ENCODE measurements around the gene TFCP2.

The TFCP2 gene

DNA sequence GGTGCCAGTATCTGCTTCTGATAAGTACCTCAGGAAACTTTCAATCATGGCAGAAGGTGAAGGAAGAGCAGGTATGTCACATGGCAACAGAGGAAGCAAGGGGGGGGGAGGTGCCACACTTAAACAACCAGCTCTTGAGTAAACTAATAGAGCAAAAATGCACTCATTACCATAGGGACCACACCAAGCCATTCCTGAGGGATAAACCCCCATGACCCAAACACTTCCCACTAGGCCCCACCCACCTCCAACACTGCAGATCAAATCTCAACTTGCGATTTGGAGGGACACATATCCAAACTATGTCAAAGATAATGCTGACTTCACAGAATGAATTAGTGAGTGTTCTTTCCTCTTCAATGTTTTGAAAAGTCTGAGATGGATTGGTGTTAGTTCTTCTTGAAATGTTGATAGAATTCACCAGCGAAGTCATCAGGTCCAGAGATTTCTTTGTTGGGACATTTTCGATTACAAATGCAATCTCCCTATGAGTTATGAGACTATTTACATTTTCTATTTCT is 16.6 kb downstream of the TFCP2 start:
- peaks cover 10% of the 10 kb centered on the region for H3K4me1 Mint-ChIP-seq (ENCODE audit: low read depth)
- no peaks in the 10 kb centered on the region for H3K27me3 Mint-ChIP-seq
- no peak overlapping the region for H3K4me3 Mint-ChIP-seq
- peaks cover 40% of the 10 kb centered on the region for H3K36me3 Mint-ChIP-seq (ENCODE audit: low read depth)
- intact Hi-C loops (cut with micrococcal nuclease) = no loop called here
- no peak overlapping the region for H3K27ac Mint-ChIP-seq
- H3K9me3 Mint-ChIP-seq = no peaks in the 10 kb centered on the region

DNA sequence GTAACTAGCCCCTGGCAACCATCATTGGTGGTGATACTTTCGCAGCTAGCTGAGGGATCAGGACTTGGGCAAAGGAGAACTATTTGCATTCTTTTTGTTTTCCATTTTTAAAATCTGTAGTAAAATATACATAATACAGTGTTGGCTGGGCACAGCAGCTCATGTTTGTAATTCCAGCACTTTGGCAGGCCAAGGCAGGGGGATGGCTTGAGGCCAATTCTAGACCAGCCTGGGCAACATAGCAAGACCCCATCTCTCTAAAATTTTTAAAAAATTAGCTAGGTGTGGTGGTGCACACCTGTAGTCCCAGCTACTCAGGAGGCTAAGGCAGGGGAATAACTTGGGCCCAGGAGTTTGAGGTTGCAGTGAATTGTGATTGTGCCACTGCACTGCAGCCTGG is 20.0 kb downstream of the TFCP2 start:
- Mint-ChIP-seq H3K4me3 (no peak overlapping the region), H3K27ac (no peak overlapping the region), H3K27me3 (no peaks in the 10 kb centered on the region), H3K9me3 (no peaks in the 10 kb centered on the region), H3K36me3 (ENCODE audit: low read depth) (peaks cover 15% of the 10 kb centered on the region), H3K4me1 (ENCODE audit: low read depth) (peaks cover 10% of the 10 kb centered on the region)
- intact Hi-C loops (cut with micrococcal nuclease) = no loop called here

DNA sequence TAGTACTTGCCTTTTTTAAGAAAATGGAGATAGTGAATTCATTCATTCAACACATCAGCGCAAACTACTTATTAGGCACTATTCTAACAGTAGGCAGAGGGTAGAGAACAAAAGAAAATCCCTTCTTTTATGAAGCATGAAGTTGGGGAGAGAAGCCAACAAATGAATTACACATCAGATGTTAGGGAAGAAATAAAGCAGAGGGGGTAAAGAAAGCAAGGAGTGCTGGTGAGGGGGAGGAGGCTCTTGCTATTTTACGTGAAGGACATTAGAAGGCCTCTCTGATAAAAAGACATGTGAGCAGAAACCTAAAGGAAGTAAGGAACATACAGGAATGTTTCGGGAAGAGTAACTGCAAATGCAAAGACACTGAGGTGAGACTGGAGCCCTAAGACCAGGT is 22.2 kb downstream of the TFCP2 start:
- Mint-ChIP-seq H3K4me3 (no peak overlapping the region), H3K27me3 (no peaks in the 10 kb centered on the region), H3K36me3 (ENCODE audit: low read depth) (peaks cover 9% of the 10 kb centered on the region), H3K4me1 (ENCODE audit: low read depth) (peaks cover 10% of the 10 kb centered on the region), H3K9me3 (no peaks in the 10 kb centered on the region), H3K27ac (no peak overlapping the region)
- intact Hi-C loops (cut with micrococcal nuclease) = no loop called here

DNA sequence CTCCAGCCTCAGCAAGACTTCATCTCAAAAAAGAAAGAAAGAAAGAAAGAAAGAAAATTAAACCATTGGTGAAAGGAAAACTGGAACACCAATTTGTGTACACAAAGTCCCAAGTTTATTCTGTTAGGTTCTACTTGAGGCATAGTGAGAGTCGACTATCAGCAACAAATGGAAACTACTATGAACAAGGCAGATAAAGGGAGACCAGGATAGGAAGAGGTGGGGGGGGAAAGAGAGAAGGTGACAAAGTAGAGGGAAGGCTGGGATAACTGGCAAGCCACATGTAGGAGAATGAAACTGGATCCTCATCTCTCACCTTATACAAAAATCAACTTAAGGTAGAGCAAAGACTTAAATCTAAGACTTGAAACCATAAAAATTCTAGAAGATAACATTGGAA is 25.6 kb downstream of the TFCP2 start:
- Mint-ChIP-seq H3K4me1 (ENCODE audit: low read depth) (peaks cover 8% of the 10 kb centered on the region), H3K9me3 (no peaks in the 10 kb centered on the region), H3K4me3 (no peak overlapping the region), H3K27ac (no peak overlapping the region), H3K36me3 (ENCODE audit: low read depth) (peaks cover 8% of the 10 kb centered on the region), H3K27me3 (no peaks in the 10 kb centered on the region)
- intact Hi-C loops (cut with micrococcal nuclease) = no loop called here

DNA sequence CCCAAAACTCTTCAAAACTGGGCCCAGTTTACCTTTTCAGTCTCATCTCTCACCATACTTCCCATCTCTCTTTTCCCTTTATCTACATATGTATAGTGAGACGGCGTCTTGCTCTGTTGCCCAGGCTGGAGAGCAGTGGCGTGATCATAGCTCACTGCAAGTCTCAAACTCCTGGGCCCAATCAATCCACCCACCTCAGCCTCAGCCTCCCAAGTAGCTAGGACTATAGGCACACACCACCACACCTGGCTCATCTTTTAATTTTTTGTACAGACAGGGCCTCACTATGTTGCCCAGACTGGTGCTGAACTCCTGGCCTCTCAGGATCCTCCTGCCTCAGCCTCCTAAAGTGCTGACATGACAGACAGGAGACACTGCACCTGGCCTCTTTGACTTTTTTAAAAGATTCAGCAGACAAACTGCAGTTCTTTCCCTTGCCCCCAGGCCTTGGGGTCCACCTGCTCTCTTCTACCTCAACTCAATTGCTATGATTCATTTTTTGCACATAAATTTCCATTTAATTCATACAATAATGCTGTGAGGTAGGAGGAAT is 33.6 kb downstream of the TFCP2 start:
- Mint-ChIP-seq H3K27ac (no peak overlapping the region), H3K4me1 (ENCODE audit: low read depth) (peaks cover 8% of the 10 kb centered on the region), H3K9me3 (no peaks in the 10 kb centered on the region), H3K4me3 (no peak overlapping the region), H3K36me3 (ENCODE audit: low read depth) (peaks cover 46% of the 10 kb centered on the region), H3K27me3 (no peaks in the 10 kb centered on the region)
- intact Hi-C loops (cut with micrococcal nuclease) = no loop called here

DNA sequence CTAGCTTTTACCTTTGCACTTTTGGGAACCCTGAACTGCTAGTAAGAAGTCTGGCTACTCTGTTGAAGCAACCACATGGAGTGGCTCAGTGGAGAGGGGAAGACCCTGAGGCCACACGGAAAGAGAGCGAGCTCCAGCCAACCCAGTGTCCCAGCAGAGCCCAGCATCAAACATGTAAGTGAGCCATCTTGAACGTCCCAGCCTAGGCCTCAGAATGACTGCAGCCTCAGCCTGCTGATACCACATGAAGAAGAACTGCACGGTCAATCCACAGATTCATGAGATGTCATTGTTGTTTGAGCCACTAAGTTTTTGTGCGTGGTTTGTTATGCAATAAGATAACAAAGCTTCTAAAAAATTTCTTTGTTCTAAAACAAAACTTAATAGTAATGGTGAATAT is 40.2 kb downstream of the TFCP2 start:
- no peaks in the 10 kb centered on the region for H3K9me3 Mint-ChIP-seq
- peaks cover 70% of the 10 kb centered on the region for H3K36me3 Mint-ChIP-seq (ENCODE audit: low read depth)
- no peak overlapping the region for H3K27ac Mint-ChIP-seq
- H3K4me3 Mint-ChIP-seq = no peak overlapping the region
- no peaks in the 10 kb centered on the region for H3K27me3 Mint-ChIP-seq
- no peaks in the 10 kb centered on the region for H3K4me1 Mint-ChIP-seq (ENCODE audit: low read depth)
- intact Hi-C loops (cut with micrococcal nuclease) = no loop called here

DNA sequence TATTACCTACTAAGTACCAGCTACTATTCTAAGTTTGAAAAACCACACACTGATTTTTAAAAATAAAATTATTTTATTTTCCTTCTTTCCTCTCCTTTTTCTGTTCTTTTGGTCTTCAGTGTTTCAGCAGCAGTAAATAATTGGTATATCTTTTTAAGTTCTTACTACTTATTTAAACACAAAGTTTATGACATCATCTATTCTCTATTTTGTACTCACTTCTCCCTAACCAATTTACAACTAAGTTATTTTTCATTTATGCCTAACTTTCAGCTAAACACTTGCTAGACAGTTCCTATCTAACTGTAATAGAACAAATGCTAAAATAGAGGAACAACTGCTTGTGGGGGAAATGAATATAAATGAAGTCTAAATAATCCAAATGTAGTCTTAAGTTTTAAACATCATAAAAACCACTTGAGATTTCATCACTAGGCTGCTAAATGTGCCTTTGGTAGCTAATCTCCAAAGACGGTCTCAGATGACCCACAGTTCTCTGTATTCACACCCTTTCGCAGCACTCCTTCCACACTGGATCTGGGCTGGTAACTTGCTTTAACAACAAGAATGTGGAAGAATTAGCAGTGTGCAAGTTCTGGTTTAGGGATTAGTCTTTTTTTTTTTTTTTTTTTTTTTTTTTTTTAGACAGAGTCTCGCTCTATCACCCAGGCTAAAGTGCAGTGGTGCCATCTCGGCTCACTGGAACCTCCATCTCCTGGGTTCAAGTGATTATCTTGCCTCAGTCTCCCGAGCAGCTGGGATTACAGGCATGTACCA is 41.0 kb downstream of the TFCP2 start:
- Mint-ChIP-seq H3K4me1 (ENCODE audit: low read depth) (peaks cover 5% of the 10 kb centered on the region), H3K9me3 (no peaks in the 10 kb centered on the region), H3K36me3 (ENCODE audit: low read depth) (peaks cover 62% of the 10 kb centered on the region), H3K4me3 (no peak overlapping the region), H3K27me3 (no peaks in the 10 kb centered on the region), H3K27ac (no peak overlapping the region)
- intact Hi-C loops (cut with micrococcal nuclease) = no loop called here

DNA sequence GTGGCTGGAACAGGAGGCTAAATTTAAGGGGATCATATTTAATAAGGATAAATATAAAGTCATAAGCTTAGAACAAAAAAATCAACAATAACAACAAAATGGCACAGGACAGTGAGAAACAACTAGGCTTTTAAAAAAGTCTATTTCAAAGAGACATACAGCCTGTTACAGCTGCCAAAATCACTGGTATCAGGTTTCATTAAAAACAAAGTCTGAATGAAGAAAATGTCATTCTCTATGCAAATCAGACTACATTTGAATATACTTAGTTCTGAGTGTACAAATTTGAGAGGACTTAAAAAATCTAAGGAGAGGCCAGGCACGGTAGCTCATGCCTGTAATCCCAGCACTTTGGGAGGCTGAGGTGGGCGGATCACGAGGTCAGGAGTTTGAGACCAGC is 44.0 kb downstream of the TFCP2 start:
- H3K27me3 Mint-ChIP-seq = no peaks in the 10 kb centered on the region
- no peak overlapping the region for H3K4me3 Mint-ChIP-seq
- intact Hi-C loops (cut with micrococcal nuclease) = no loop called here
- peaks cover 6% of the 10 kb centered on the region for H3K4me1 Mint-ChIP-seq (ENCODE audit: low read depth)
- no peak overlapping the region for H3K27ac Mint-ChIP-seq
- H3K36me3 Mint-ChIP-seq (ENCODE audit: low read depth) = peaks cover 62% of the 10 kb centered on the region
- no peaks in the 10 kb centered on the region for H3K9me3 Mint-ChIP-seq

DNA sequence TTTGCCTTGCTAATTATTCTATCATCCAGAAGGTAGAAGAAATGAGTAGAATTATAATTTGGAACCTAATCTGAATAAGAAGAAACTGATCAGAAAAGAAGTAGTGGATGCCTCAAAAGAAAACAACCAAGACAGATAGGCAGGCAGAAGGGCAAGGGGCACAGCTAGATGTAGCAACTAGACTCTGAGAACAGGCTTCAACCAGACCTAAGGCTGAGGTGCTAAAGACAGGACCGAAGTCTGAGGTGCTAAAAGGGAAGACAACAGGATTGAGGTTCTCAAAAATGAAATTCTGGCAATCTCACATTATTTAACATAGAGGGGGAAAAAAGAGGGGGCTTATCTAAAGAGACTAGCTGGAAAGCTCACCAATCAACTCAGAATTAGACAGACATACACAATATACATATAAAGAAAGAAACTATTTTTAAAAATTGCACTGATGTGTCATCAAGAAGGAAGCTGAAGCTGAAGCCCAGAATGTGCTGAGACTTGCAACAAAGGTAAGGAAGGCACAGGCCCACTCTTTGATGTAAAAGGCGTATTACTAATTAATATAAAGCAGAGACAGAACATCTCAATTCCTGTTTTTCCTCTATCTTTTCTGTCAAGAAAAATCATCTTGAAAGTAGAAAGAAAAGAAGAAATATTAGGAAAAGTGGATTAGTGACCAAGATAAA is 45.7 kb downstream of the TFCP2 start:
- H3K9me3 Mint-ChIP-seq = no peaks in the 10 kb centered on the region
- peaks cover 6% of the 10 kb centered on the region for H3K4me1 Mint-ChIP-seq (ENCODE audit: low read depth)
- H3K27ac Mint-ChIP-seq = no peak overlapping the region
- no peak overlapping the region for H3K4me3 Mint-ChIP-seq
- peaks cover 48% of the 10 kb centered on the region for H3K36me3 Mint-ChIP-seq (ENCODE audit: low read depth)
- H3K27me3 Mint-ChIP-seq = no peaks in the 10 kb centered on the region
- intact Hi-C loops (cut with micrococcal nuclease) = no loop called here

DNA sequence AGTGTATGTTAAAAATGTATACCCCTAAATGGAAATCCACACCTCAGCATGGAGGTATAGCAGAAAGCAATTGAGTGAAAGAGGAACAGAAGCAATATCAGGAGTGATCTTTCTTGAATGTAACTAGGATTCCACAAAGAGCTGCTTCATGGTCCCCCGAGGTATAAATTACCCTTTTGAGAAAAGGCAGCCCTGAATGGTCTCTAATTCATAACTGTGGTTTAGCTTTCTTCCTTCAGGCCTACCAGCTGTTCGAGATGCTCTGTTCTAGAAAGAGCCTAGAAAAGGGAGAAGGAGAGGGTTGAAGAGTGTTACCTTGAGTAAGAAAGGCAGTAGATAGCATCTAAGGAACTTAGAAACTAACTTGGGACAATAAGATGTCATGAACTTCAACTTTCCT is 46.6 kb downstream of the TFCP2 start:
- Mint-ChIP-seq H3K9me3 (no peaks in the 10 kb centered on the region), H3K4me1 (ENCODE audit: low read depth) (peaks cover 6% of the 10 kb centered on the region), H3K27ac (no peak overlapping the region), H3K36me3 (ENCODE audit: low read depth) (peaks cover 48% of the 10 kb centered on the region), H3K4me3 (no peak overlapping the region), H3K27me3 (no peaks in the 10 kb centered on the region)
- intact Hi-C loops (cut with micrococcal nuclease) = no loop called here

DNA sequence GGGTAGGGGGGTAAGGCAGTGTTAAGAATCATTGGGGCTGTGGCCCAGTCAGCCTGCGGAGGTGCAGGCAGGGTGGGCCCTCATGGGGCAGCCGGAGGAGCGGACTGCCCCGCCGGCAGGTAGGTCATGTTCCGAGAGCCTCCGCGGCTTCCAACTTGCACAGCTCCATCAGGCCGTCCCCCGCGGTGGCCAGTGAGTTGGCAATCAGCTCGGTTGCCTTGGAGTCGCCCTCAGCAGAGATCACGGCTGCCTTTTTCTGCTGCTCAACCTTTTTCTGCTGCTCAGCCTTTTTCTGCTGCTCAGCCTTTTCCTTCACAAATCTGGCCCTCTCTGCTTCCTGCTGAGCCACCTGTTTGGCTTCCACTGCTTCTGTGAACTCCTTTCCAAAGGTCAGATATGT is 48.4 kb downstream of the TFCP2 start:
- no peaks in the 10 kb centered on the region for H3K27me3 Mint-ChIP-seq
- no peaks in the 10 kb centered on the region for H3K9me3 Mint-ChIP-seq
- peaks cover 40% of the 10 kb centered on the region for H3K36me3 Mint-ChIP-seq (ENCODE audit: low read depth)
- no peak overlapping the region for H3K4me3 Mint-ChIP-seq
- no peak overlapping the region for H3K27ac Mint-ChIP-seq
- intact Hi-C loops (cut with micrococcal nuclease) = no loop called here
- peaks cover 6% of the 10 kb centered on the region for H3K4me1 Mint-ChIP-seq (ENCODE audit: low read depth)

DNA sequence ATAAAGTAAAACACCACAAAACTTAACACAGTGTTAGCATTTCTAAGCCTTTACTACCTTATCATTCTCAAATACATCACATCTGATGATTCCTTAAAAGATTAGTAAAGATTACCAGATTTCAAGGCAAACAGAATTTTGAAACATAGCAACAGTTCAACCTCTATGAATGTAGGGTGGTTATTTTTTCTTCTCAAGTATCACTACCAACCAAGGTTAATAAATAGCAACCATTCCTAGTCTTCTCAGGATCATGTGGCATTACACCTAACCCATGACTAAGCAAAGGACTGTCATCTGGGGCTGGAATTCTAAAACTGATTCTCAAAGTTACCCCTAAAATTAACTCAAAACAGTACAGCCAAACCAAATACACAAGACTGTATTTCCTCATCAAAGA is 50.1 kb downstream of the TFCP2 start:
- no peaks in the 10 kb centered on the region for H3K27me3 Mint-ChIP-seq
- H3K4me3 Mint-ChIP-seq = no peak overlapping the region
- no peaks in the 10 kb centered on the region for H3K9me3 Mint-ChIP-seq
- H3K27ac Mint-ChIP-seq = no peak overlapping the region
- intact Hi-C loops (cut with micrococcal nuclease) = no loop called here
- peaks cover 39% of the 10 kb centered on the region for H3K36me3 Mint-ChIP-seq (ENCODE audit: low read depth)
- H3K4me1 Mint-ChIP-seq (ENCODE audit: low read depth) = peaks cover 6% of the 10 kb centered on the region

DNA sequence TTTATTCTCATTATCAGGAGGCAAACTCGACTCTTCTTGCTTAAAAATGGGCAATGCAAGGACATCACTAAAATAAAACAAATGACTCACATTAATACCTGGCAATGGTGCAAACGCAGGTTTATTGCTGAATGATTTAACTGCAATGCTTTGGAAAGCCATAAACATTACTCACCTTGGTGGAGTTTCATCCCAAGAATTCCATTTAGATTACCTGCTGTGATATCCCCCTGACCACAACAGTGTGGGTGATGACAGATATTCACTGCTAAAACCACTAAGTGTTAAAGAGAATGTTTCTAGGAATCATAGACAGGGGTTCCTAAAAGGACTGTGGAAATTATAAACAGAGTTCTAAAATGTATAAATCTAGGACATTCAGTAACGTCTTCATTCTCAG is 54.2 kb downstream of the TFCP2 start:
- Mint-ChIP-seq H3K27ac (no peak overlapping the region), H3K9me3 (no peaks in the 10 kb centered on the region), H3K4me1 (ENCODE audit: low read depth) (no peaks in the 10 kb centered on the region), H3K4me3 (no peak overlapping the region), H3K36me3 (ENCODE audit: low read depth) (peaks cover 57% of the 10 kb centered on the region), H3K27me3 (no peaks in the 10 kb centered on the region)
- intact Hi-C loops (cut with micrococcal nuclease) = no loop called here

DNA sequence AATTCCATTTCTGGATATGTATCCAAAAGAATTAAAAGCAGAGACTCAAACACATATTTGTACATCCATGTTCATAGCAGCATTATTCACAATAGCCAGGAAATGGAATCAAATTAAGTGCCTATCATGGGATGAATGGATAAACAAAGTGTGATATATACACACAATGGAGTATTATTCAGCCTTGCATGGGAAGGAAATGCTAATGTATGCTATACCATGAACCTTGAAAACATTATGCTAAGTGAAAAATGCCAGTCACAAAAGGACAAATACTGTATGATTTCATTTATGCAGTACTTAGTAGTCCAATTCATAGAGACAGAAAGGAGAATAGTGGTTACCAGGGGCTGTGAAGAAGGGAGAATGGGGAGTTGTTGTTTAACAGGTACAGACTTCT is 57.4 kb downstream of the TFCP2 start:
- no peak overlapping the region for H3K27ac Mint-ChIP-seq
- no peaks in the 10 kb centered on the region for H3K9me3 Mint-ChIP-seq
- H3K4me1 Mint-ChIP-seq (ENCODE audit: low read depth) = no peaks in the 10 kb centered on the region
- intact Hi-C loops (cut with micrococcal nuclease) = no loop called here
- no peaks in the 10 kb centered on the region for H3K27me3 Mint-ChIP-seq
- no peak overlapping the region for H3K4me3 Mint-ChIP-seq
- peaks cover 88% of the 10 kb centered on the region for H3K36me3 Mint-ChIP-seq (ENCODE audit: low read depth)
